Measurements from ENCODE around the gene EFL1. TPM values are rescaled to one million over a fixed set of nuclear protein-coding genes. Genes with fewer than 3 reads are reported as not detected.
"Not testable (repeated sequence)": the region's sequence is repeated elsewhere in the genome, so short reads cannot be mapped to it uniquely, and the experiment has no call there.

The EFL1 gene
- total and polyA plus RNA-seq, 4 donors, result 3.2 to 10.1 (median 6.1) TPM

DNA sequence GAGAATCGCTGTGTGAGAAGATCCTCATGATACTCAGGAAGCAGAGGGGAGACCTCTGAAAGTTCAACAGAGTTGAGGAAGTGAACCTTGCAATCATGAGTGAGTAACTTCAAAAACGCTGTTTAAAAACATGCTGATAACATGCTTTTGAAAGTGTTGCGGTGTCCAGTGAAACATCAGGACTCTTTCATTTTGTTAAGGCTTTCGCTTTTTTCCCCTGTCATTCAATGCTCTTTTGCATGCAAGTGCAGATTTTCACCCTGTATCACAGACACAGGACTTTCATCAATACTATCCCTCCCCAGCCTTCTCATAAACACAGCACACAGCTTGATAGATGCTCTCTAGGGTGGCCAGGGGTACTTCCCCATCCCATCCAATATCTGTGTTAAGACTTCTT is 23.9 kb upstream of the EFL1 start:
- 63% methylated on average over 4 of the region's 4 CpGs for WGBS
- DNase-seq (ENCODE audit: low spot score); H3K9me3 ChIP-seq (ENCODE audit: control insufficient read depth in 4 of 4, low read length in 3 of 4); H3K36me3 ChIP-seq (ENCODE audit: control insufficient read depth in 4 of 4, insufficient read depth in 3 of 4, low read depth in 1 of 4, low read length in 3 of 4); H3K27ac ChIP-seq (ENCODE audit: low read depth in 1 of 2, low read length in 2 of 2); H3K4me1 ChIP-seq (ENCODE audit: control insufficient read depth in 4 of 4, insufficient read depth in 4 of 4, low read length in 3 of 4); H3K9ac ChIP-seq (ENCODE audit: low read depth in 1 of 2, low read length in 2 of 2); H3K4me3 ChIP-seq (ENCODE audit: low read depth in 1 of 3, low read length in 3 of 3); H3K27me3 ChIP-seq (ENCODE audit: control insufficient read depth in 4 of 4, insufficient read depth in 4 of 4, low read length in 3 of 4): not testable (repeated sequence)

DNA sequence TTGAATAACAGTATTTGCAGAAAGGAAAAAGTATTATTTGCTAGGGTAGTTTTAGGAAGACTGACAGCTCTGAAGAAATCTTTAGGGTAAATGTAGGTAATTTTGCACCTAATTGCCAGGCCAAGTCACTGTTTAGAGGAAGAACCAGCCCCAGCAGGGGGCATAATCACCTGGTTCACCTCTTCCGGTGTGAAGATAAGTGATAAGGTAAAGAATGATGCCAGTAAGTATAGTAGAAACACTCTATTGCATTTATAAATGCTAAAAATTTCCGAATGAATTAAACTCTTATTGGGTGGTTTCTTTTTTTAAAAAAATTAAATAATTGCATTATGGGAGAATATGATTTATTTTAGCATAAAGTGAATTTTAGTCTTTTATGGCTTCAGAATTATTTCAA is 21.8 kb upstream of the EFL1 start:
- not testable (repeated sequence) for DNase-seq (ENCODE audit: low spot score); H3K9me3 ChIP-seq (ENCODE audit: control insufficient read depth in 4 of 4, low read length in 3 of 4); H3K36me3 ChIP-seq (ENCODE audit: control insufficient read depth in 4 of 4, insufficient read depth in 3 of 4, low read depth in 1 of 4, low read length in 3 of 4); H3K27me3 ChIP-seq (ENCODE audit: control insufficient read depth in 4 of 4, insufficient read depth in 4 of 4, low read length in 3 of 4); H3K27ac ChIP-seq (ENCODE audit: low read depth in 1 of 2, low read length in 2 of 2); H3K4me3 ChIP-seq (ENCODE audit: low read depth in 1 of 3, low read length in 3 of 3); H3K4me1 ChIP-seq (ENCODE audit: control insufficient read depth in 4 of 4, insufficient read depth in 4 of 4, low read length in 3 of 4); H3K9ac ChIP-seq (ENCODE audit: low read depth in 1 of 2, low read length in 2 of 2)
- 90% methylated on average over 2 of the region's 2 CpGs for WGBS

DNA sequence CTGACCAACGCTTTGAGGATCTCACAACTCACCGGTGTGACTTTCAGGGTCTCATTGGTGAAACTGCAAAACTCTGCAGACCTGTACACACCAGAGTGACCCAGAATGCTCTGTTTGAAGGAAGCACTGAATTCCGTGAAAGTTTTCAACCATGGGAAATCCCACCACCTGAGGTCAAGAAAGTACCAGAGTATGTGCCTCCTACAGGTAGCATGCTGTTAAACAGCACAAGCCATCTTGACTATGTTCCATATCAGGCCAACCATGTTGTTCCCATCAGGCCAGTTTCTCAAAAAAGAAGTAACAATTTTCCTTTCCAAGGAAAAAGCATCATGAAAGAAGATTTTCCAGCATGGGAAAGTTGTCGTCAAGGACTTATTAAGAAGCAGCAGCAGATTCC is 19.9 kb upstream of the EFL1 start:
- DNase-seq (ENCODE audit: low spot score); H3K9me3 ChIP-seq (ENCODE audit: control insufficient read depth in 4 of 4, low read length in 3 of 4); H3K36me3 ChIP-seq (ENCODE audit: control insufficient read depth in 4 of 4, insufficient read depth in 3 of 4, low read depth in 1 of 4, low read length in 3 of 4); H3K4me3 ChIP-seq (ENCODE audit: low read depth in 1 of 3, low read length in 3 of 3); H3K4me1 ChIP-seq (ENCODE audit: control insufficient read depth in 4 of 4, insufficient read depth in 4 of 4, low read length in 3 of 4); H3K27me3 ChIP-seq (ENCODE audit: control insufficient read depth in 4 of 4, insufficient read depth in 4 of 4, low read length in 3 of 4); H3K9ac ChIP-seq (ENCODE audit: low read depth in 1 of 2, low read length in 2 of 2); H3K27ac ChIP-seq (ENCODE audit: low read depth in 1 of 2, low read length in 2 of 2): not testable (repeated sequence)
- 88% methylated on average over 4 of the region's 4 CpGs for whole genome bisulfite sequencing

DNA sequence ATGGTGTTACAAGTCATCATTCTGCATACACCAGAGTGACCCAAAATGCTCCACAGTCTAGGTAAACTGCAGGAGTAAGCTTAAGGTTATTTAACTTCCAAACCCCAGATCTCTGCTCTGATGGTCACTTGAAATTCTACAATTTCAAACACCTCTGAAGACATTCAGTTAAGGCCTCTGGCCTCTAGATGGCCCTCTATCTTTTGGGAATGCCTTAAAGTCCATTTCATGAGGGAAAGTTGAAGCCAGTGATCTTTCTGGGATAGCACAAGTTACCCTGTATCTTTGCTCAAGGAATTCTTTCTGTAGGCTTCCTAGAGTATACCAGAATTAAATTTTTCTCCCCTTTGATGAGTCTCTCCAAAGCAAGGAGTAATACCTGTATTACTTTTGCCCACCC is 18.7 kb upstream of the EFL1 start:
- H3K9me3 ChIP-seq (ENCODE audit: control insufficient read depth in 4 of 4, low read length in 3 of 4); H3K36me3 ChIP-seq (ENCODE audit: control insufficient read depth in 4 of 4, insufficient read depth in 3 of 4, low read depth in 1 of 4, low read length in 3 of 4); H3K4me1 ChIP-seq (ENCODE audit: control insufficient read depth in 4 of 4, insufficient read depth in 4 of 4, low read length in 3 of 4); DNase-seq (ENCODE audit: low spot score); H3K4me3 ChIP-seq (ENCODE audit: low read depth in 1 of 3, low read length in 3 of 3); H3K27ac ChIP-seq (ENCODE audit: low read depth in 1 of 2, low read length in 2 of 2); H3K27me3 ChIP-seq (ENCODE audit: control insufficient read depth in 4 of 4, insufficient read depth in 4 of 4, low read length in 3 of 4); H3K9ac ChIP-seq (ENCODE audit: low read depth in 1 of 2, low read length in 2 of 2): not testable (repeated sequence)
- TF ChIP-seq RAD21 (IDR thresholded peaks at IDR 0.05), result peak; percentile 30 to 31

DNA sequence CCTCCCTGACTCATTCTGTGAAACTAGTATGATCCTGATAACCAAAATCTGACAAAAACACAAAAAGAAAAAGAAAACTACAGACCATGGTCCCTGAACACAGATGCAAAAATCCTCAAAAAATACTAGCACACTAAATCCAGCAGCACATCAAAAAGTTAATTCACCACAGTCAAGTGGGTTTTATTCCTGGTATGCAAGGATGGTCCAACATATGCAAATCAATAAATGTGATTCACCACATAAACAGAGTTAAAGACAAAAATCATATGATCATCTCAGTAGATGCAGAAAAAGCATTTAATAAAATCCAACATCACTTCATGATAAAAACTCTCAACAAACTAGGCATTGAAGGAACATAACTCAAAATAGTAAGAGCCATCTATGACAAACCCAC is 12.9 kb upstream of the EFL1 start:
- H3K27me3 ChIP-seq (ENCODE audit: control insufficient read depth in 4 of 4, insufficient read depth in 4 of 4, low read length in 3 of 4), result peaks cover 0 to 3% (median 0%) of the 10 kb centered on the region in 4 donors
- no peak for DNase-seq (ENCODE audit: low spot score)
- no peaks in the 10 kb centered on the region for H3K4me1 ChIP-seq (ENCODE audit: control insufficient read depth in 4 of 4, insufficient read depth in 4 of 4, low read length in 3 of 4)
- no peak overlapping the region for H3K27ac ChIP-seq (ENCODE audit: low read depth in 1 of 2, low read length in 2 of 2)
- no peaks in the 10 kb centered on the region for H3K9me3 ChIP-seq (ENCODE audit: control insufficient read depth in 4 of 4, low read length in 3 of 4)
- no peaks in the 10 kb centered on the region for H3K36me3 ChIP-seq (ENCODE audit: control insufficient read depth in 4 of 4, insufficient read depth in 3 of 4, low read depth in 1 of 4, low read length in 3 of 4)
- no peak overlapping the region for H3K4me3 ChIP-seq (ENCODE audit: low read depth in 1 of 3, low read length in 3 of 3)
- H3K9ac ChIP-seq (ENCODE audit: low read depth in 1 of 2, low read length in 2 of 2), result no peak overlapping the region
- TF ChIP-seq, protein P1, sequence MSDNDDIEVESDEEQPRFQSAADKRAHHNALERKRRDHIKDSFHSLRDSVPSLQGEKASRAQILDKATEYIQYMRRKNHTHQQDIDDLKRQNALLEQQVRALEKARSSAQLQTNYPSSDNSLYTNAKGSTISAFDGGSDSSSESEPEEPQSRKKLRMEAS (IDR thresholded peaks at IDR 0.05), result no peak
- TF ChIP-seq EGR1 (IDR thresholded peaks at IDR 0.05; ENCODE audit: low read depth in 2 of 2) (no peak), YY1 (IDR thresholded peaks at IDR 0.05) (no peak), RXRA (IDR thresholded peaks at IDR 0.05) (no peak), SP1 (IDR thresholded peaks at IDR 0.05) (no peak), FOXA2 (IDR thresholded peaks at IDR 0.05) (no peak), HNF4A (conservative IDR thresholded peaks at IDR 0.05) (no peak), NR2F2 (IDR thresholded peaks at IDR 0.05) (no peak), HNF4G (IDR thresholded peaks at IDR 0.05) (no peak), RAD21 (IDR thresholded peaks at IDR 0.05) (no peak), TAF1 (conservative IDR thresholded peaks at IDR 0.05) (no peak), FOXA1 (IDR thresholded peaks at IDR 0.05) (no peak), JUND (IDR thresholded peaks at IDR 0.05) (no peak), GABPA (IDR thresholded peaks at IDR 0.05 in 1 of 2, conservative IDR thresholded peaks at IDR 0.05 in 1 of 2) (no peak)
- TF ChIP-seq, protein P2, sequence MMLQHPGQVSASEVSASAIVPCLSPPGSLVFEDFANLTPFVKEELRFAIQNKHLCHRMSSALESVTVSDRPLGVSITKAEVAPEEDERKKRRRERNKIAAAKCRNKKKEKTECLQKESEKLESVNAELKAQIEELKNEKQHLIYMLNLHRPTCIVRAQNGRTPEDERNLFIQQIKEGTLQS (IDR thresholded peaks at IDR 0.05), result no peak
- TF ChIP-seq, protein P3, sequence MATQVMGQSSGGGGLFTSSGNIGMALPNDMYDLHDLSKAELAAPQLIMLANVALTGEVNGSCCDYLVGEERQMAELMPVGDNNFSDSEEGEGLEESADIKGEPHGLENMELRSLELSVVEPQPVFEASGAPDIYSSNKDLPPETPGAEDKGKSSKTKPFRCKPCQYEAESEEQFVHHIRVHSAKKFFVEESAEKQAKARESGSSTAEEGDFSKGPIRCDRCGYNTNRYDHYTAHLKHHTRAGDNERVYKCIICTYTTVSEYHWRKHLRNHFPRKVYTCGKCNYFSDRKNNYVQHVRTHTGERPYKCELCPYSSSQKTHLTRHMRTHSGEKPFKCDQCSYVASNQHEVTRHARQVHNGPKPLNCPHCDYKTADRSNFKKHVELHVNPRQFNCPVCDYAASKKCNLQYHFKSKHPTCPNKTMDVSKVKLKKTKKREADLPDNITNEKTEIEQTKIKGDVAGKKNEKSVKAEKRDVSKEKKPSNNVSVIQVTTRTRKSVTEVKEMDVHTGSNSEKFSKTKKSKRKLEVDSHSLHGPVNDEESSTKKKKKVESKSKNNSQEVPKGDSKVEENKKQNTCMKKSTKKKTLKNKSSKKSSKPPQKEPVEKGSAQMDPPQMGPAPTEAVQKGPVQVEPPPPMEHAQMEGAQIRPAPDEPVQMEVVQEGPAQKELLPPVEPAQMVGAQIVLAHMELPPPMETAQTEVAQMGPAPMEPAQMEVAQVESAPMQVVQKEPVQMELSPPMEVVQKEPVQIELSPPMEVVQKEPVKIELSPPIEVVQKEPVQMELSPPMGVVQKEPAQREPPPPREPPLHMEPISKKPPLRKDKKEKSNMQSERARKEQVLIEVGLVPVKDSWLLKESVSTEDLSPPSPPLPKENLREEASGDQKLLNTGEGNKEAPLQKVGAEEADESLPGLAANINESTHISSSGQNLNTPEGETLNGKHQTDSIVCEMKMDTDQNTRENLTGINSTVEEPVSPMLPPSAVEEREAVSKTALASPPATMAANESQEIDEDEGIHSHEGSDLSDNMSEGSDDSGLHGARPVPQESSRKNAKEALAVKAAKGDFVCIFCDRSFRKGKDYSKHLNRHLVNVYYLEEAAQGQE (IDR thresholded peaks at IDR 0.05), result no peak
- TF ChIP-seq, protein P4, sequence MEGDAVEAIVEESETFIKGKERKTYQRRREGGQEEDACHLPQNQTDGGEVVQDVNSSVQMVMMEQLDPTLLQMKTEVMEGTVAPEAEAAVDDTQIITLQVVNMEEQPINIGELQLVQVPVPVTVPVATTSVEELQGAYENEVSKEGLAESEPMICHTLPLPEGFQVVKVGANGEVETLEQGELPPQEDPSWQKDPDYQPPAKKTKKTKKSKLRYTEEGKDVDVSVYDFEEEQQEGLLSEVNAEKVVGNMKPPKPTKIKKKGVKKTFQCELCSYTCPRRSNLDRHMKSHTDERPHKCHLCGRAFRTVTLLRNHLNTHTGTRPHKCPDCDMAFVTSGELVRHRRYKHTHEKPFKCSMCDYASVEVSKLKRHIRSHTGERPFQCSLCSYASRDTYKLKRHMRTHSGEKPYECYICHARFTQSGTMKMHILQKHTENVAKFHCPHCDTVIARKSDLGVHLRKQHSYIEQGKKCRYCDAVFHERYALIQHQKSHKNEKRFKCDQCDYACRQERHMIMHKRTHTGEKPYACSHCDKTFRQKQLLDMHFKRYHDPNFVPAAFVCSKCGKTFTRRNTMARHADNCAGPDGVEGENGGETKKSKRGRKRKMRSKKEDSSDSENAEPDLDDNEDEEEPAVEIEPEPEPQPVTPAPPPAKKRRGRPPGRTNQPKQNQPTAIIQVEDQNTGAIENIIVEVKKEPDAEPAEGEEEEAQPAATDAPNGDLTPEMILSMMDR (IDR thresholded peaks at IDR 0.05; ENCODE audit: low read depth, low read length, missing input control), result no peak

Data from liver (tissue), 9 donors.